Endothelial cell of umbilical vein (primary cell): Measurements from ENCODE around the gene SERGEF. TPM values are rescaled to one million over a fixed set of nuclear protein-coding genes. Genes with fewer than 3 reads are reported as not detected.

Source experiments
- BruUV-seq: library from RNA; stranded (reverse); fragments of 400-500 nt; replicated peaks from 2 replicates; lab custom pipeline; 2021; lab: Mats Ljungman, UMichigan
- CTCF ChIA-PET: fragments of 300-600, 350-600 bp; sonication (Branson Sonifier 250); formaldehyde crosslinking; loops from one replicate; lab custom pipeline; 2021; ENCODE audit warnings: antibody characterized with exemption, inconsistent platforms; lab: Charles Lee
- POLR2A ChIA-PET: fragments of 300-600, 350-600 bp; sonication (Branson Sonifier 250); formaldehyde crosslinking; loops from one replicate; lab custom pipeline; 2021; ENCODE audit warnings: antibody characterized with exemption, inconsistent platforms; lab: Charles Lee
- DNase-seq: peaks from one replicate; pipeline ENCODE4 v3.0.0-alpha.2; 2011; ENCODE audit warnings: low read depth, low spot score
- FAIRE-seq: peaks from 2 replicates; lab custom pipeline; 2011; peaks lifted over from hg19 to GRCh38; lab: Jason Lieb, UNC
- H2AFZ ChIP-seq: 2 replicates; pipeline ENCODE4 v1.6.0; 2012; ENCODE audit warnings: low read depth, low read length, control low read depth, inconsistent platforms
- H3K27ac ChIP-seq: 2 replicates; pipeline ENCODE4 v1.5.1; 2011; ENCODE audit warnings: low read depth, mild to moderate bottlenecking, control low read depth, low read length, moderate library complexity; ENCODE audit not compliant: insufficient read depth
- H3K27me3 ChIP-seq, 2 experiments: 2 replicates each; pipeline versions ENCODE4 v1.6.0 to v1.6.1; 2011; ENCODE audit warnings: low read length in 2 of 2, mixed read lengths in 1 of 2; ENCODE audit not compliant: control insufficient read depth in 2 of 2, insufficient read depth in 2 of 2
- H3K36me3 ChIP-seq, 2 experiments: 2 replicates in 1 of 2; 3 replicates in 1 of 2; pipeline ENCODE4 v1.5.1; 2011; ENCODE audit warnings: low read length in 2 of 2, mild to moderate bottlenecking in 1 of 2, moderate library complexity in 1 of 2; ENCODE audit not compliant: control insufficient read depth in 2 of 2, insufficient read depth in 2 of 2; ENCODE audit errors: extremely low read depth in 1 of 2
- H3K4me1 ChIP-seq: 3 replicates; pipeline ENCODE4 v1.5.1; 2011; ENCODE audit warnings: mild to moderate bottlenecking, low read length; ENCODE audit not compliant: control insufficient read depth, insufficient read depth; ENCODE audit errors: extremely low read depth
- H3K4me2 ChIP-seq: 2 replicates; pipeline ENCODE4 v1.6.1; 2011; ENCODE audit warnings: low read length, control low read depth, mixed read lengths; ENCODE audit not compliant: insufficient read depth
- H3K4me3 ChIP-seq, 3 experiments: fragments of 200-600 bp in 1 of 3; sonication (generic), shearing (Covaris generic) in 1 of 3; replicated peaks in 1 of 3; 2 replicates each; pipeline ENCODE4 v1.5.1; 2011 to 2016; ENCODE audit warnings: control low read depth in 3 of 3, low read length in 3 of 3, mild to moderate bottlenecking in 2 of 3, inconsistent platforms in 1 of 3, low read depth in 1 of 3, moderate library complexity in 1 of 3; ENCODE audit not compliant: insufficient read depth in 1 of 3
- H3K79me2 ChIP-seq: 2 replicates; pipeline ENCODE4 v1.6.0; 2012; ENCODE audit warnings: low read length, inconsistent platforms; ENCODE audit not compliant: control insufficient read depth, insufficient read depth
- H3K9ac ChIP-seq: replicated peaks from 2 replicates; pipeline ENCODE3; 2011; ENCODE audit warnings: low read length, control low read depth; ENCODE audit not compliant: insufficient read depth; ENCODE audit errors: extremely low read depth
- H3K9me1 ChIP-seq: replicated peaks from 3 replicates; pipeline ENCODE4 v1.6.0; 2011; ENCODE audit warnings: mild to moderate bottlenecking, low read length; ENCODE audit not compliant: control insufficient read depth, insufficient read depth; ENCODE audit errors: extremely low read depth
- H3K9me3 ChIP-seq: replicated peaks from 2 replicates; pipeline ENCODE4 v1.5.1; 2012; ENCODE audit warnings: low read length, inconsistent platforms; ENCODE audit not compliant: control insufficient read depth, insufficient read depth
- H4K20me1 ChIP-seq: replicated peaks from 2 replicates; pipeline ENCODE3; 2011; ENCODE audit warnings: mild to moderate bottlenecking, low read length; ENCODE audit not compliant: control insufficient read depth, insufficient read depth; ENCODE audit errors: extremely low read depth
- CTCF ChIP-seq, 2 donors: IDR thresholded peaks; 1 replicate in 1 of 2; 2 replicates in 1 of 2; pipeline ENCODE4 v1.5.1; 2011; ENCODE audit warnings: low read length in 2 of 2, mild to moderate bottlenecking in 2 of 2, moderate library complexity in 2 of 2, control low read depth in 1 of 2, inconsistent platforms in 1 of 2, low read depth in 1 of 2; ENCODE audit not compliant: insufficient read depth in 1 of 2; ENCODE audit errors: extremely low read depth in 1 of 2
- EZH2 ChIP-seq: IDR thresholded peaks from 2 replicates; pipeline ENCODE4 v1.6.1; 2012; ENCODE audit warnings: borderline replicate concordance, low read depth, mild to moderate bottlenecking, moderate library complexity, low read length, inconsistent platforms; ENCODE audit not compliant: severe bottlenecking
- FOS ChIP-seq: IDR thresholded peaks from 2 replicates; pipeline ENCODE4 v1.6.1; 2011; ENCODE audit warnings: mild to moderate bottlenecking, low read length, moderate library complexity, borderline replicate concordance; ENCODE audit not compliant: insufficient read depth
- GATA2 ChIP-seq: IDR thresholded peaks from 2 replicates; pipeline ENCODE4 v1.7.0; 2011; ENCODE audit warnings: low read depth, mild to moderate bottlenecking, moderate library complexity, mixed read lengths, low read length; ENCODE audit not compliant: insufficient read length, insufficient read depth
- MAX ChIP-seq: IDR thresholded peaks from 2 replicates; pipeline ENCODE4 v1.6.1; 2011; ENCODE audit not compliant: insufficient read depth, insufficient read length
- MYC ChIP-seq: IDR thresholded peaks from one replicate; pipeline ENCODE4 v1.6.1; 2011; ENCODE audit warnings: mild to moderate bottlenecking, low read depth, low read length
- POLR2A ChIP-seq: IDR thresholded peaks from 2 replicates; pipeline ENCODE4 v1.6.1; 2012; ENCODE audit warnings: low read depth, mild to moderate bottlenecking, control low read depth, low read length
- POLR2AphosphoS5 ChIP-seq: IDR thresholded peaks from 2 replicates; pipeline ENCODE4 v1.6.1; 2012; ENCODE audit warnings: low read depth, mild to moderate bottlenecking, control low read depth, low read length, moderate library complexity; ENCODE audit not compliant: insufficient read depth
- dilution Hi-C: fragments of 300-500 bp; cut with MboI; formaldehyde crosslinking; loops from one replicate; pipeline ENCODE4 v1.15.0; 2019; ENCODE audit warnings: low sequenced_read_pairs; ENCODE audit not compliant: extremely low pct_ligation_motif_present
- intact Hi-C: fragments of 100-400 bp; cut with micrococcal nuclease; formaldehyde crosslinking; loops from one replicate; pipeline ENCODE4 v1.10.0; 2022
- polyA plus RNA-seq, 4 experiments: library from polyadenylated mRNA; depleted of rRNA in 3 of 4; stranded (reverse) in 3 of 4; unstranded in 1 of 4; fragments of >200 nt; gene quantifications; 2 replicates each; pipeline versions ENCODE4 v1.2.1 to v1.2.3, GENCODE V29; 2011 to 2012; ENCODE audit warnings: missing spikeins in 1 of 4
- total RNA-seq: library from RNA; stranded (reverse); gene quantifications from 2 replicates; pipeline ENCODE4 v1.2.3, GENCODE V29; 2021

Gene SERGEF
- total and polyA plus RNA-seq, 2 donors (not counting 3 experiments of a cell fraction or from before 2014, with no cell fraction given) = 8.7 to 16.7 TPM

- no peak for DNase-seq
- intact Hi-C loops (no loop called here), dilution Hi-C loops (no loop called here)
- no TSS peak for BruUV-seq
- FAIRE-seq = no peak
- Histone ChIP-seq H2AFZ (no peak within 1 kb of the TSS), H3K36me3 (no peaks in the 10 kb centered on the region), H3K9me3 (no peaks in the 10 kb centered on the region), H3K4me3 (no peak within 1 kb of the TSS), H3K27ac (no peak within 1 kb of the TSS), H3K9me1 (no peaks in the 10 kb centered on the region), H3K27me3 (peaks cover 23 to 29% of the 10 kb centered on the region in 2 experiments), H3K9ac (no peak within 1 kb of the TSS), H4K20me1 (no peaks in the 10 kb centered on the region), H3K4me2 (no peak within 1 kb of the TSS), H3K4me1 (no peaks in the 10 kb centered on the region), H3K79me2 (no peaks in the 10 kb centered on the region)
- CTCF ChIA-PET = interaction anchor here (1.0 kb wide), 1 partner anchor 56 kb away, joined by 3 read pairs; no protein-coding TSS in a partner anchor
- POLR2A ChIA-PET = no interaction called here
- TF ChIP-seq FOS (no peak), EZH2 (peak; percentile 60)
These were observed 33.4 kb upstream of the SERGEF start, which contains the start of gene TPH1 for GRCh38 chr11:18046116-18046777. Gene TPH1, minus strand, starts transcription at chr11:18046269. Its CDS starts 5,507 bp downstream, at chr11:18040762.

- Histone ChIP-seq H3K9ac (no peak overlapping the region), H3K4me3 (no peak overlapping the region), H3K36me3 (no peaks in the 10 kb centered on the region), H3K27ac (no peak overlapping the region), H4K20me1 (no peaks in the 10 kb centered on the region), H3K27me3 (peaks cover 0 to 2% of the 10 kb centered on the region in 2 experiments), H3K79me2 (no peaks in the 10 kb centered on the region), H3K9me3 (no peaks in the 10 kb centered on the region), H2AFZ (no peak overlapping the region), H3K9me1 (no peaks in the 10 kb centered on the region), H3K4me1 (no peaks in the 10 kb centered on the region), H3K4me2 (no peak overlapping the region)
- TF ChIP-seq MAX (no peak), MYC (no peak), GATA2 (no peak), CTCF (IDR thresholded peaks at IDR 0.05; ENCODE audit: extremely low read depth in 1 of 2, insufficient read depth in 1 of 2, low read depth in 1 of 2, low read length in 2 of 2) (no peak), POLR2AphosphoS5 (no peak), POLR2A (no peak), FOS (no peak), EZH2 (no peak)
- dilution Hi-C loops (no loop called here), intact Hi-C loops (no loop called here)
- BruUV-seq = no TSS peak
- FAIRE-seq = no peak
- ChIA-PET POLR2A (no interaction called here), CTCF (no interaction called here)
- no peak for DNase-seq
These were observed 23.6 kb upstream of the SERGEF start for GRCh38 chr11:18036456-18036855.
